ENCODE data around the gene MIX23.

Gene MIX23

DNA sequence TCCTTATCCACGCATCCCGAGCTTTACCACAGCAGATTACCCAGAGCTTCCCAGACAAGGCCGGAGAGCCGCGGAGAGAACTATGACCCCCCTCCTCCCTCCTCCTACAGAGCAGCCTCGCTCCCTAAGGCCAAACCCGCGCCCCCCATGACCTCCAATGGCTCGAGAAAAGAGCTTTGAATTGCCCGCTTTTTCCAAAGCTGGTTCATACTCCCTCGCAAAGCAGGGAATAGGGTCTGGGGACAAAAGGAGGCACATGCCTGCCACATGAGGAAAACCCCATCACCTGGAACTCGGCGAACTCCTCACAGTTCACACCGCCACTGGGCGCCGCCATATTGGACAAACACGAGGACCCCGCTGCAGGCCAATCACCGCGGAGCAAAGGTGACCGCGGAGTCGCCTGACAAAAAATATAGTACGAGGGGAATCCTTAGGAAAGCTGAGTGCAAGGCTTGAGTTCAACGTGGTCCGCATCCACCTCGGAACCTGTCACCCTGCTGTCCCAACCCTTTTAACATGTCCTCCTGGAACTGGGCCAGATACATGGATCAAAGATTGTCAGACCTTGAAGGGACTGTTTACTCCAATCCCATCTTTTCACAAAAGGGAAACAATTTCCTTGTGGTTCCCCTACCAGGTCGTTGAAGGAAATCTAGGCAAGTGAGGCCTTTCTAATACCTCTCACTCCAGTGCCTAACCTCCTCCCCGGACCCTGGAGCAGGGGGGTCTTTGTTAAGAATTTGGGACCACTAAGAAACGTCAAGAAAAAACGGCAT lies at the start of gene MIX23:
TSS of gene MIX23 (minus strand) at position 344 of the 779 bp plus-strand sequence. CDS start at position 337, 7 bp downstream.
- DNase-seq, result peak; percentile 84

GRCh38 chr3:122430371-122430770 lies 47.3 kb upstream of the MIX23 start:
- no peak for DNase-seq

DNA sequence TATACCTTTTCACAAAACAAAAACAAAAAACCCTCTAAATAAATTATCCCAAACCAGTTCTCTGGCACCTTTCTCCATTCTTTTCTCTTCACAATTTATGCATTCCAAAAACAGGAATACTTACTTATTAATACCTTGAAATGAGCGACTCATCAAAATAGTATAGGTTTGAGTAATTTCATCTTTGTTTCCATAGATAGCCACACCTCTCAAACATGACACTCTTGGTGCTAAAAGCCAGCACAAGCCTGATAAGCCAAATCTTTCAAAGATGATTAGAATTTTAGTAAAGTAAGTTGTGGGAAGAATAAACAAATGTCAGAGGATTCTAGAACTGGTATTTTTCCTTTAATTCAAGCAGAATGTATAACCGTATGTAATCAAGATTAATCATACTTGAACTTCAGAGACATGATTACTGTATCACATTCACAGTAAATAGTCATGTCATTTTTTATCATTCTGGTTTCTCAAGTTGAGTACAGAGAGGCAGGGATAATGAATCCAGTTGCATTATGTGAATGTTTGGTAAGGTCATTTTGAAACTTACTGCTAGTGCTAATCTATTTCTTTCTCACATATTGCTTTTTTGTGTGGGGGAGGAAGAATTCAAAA lies 44.9 kb upstream of the MIX23 start:
- DNase-seq, result no peak

DNA sequence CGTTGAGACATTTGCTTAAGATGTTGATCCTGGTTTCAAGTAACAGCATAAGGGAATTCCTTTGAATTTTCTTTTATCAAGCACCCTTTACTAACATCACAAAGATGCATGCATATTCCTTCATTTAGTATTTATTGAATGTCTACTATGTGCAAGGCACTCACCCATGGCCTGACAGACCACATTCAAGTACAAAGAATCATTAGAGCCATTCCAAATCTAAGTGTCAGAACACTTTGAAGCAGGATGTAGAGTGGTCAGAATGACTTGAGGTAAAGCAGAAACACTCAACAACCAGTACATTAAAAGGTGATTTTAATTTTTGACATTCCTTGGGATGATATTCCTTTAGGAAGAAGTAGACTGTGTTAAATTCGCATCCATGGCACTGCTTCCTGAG lies 38.8 kb upstream of the MIX23 start:
- DNase-seq, result no peak

DNA sequence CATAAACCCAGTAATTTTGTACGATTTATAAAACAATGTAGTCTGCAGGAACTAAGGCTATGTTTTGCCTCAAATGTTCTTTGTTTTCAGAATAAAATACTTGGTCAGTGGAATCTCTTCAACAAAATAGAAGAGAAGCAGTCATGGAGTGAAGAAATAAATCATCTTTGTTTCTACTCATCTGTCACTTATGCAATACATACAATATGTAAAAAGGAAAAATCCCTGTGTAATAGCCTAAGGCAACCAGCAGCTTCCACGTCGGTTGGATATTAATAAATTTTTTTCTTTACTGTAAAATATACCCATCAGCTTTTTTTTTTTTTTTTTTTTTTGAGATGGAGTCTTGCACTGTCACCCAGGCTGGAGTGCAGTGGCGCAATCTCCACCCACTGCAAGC lies 38.1 kb upstream of the MIX23 start:
- no peak for DNase-seq

DNA sequence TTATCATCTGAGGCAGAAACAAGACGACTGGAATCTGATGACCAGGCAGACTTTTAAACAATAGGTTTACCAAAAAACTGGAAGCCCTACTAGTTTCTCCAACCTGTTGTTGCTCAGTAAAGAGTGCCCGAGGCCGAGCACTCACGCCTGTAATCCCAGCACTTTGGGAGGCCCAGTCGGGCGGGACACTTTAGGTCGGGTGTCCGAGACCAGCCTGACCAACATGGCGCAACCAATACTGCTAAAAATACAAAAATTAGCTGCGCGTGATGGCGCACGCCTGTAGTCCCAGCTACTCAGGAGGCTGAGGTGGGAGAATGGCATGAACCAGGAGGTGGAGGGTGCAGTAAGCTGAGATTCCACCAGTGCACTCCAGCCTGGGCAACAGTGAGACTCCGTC lies 33.9 kb upstream of the MIX23 start:
- no peak for DNase-seq

GRCh38 chr3:122415762-122416654 lies 33.0 kb upstream of the MIX23 start, which contains the start of gene WDR5B:
TSS of gene WDR5B (minus strand) at chr3:122416062. CDS start at chr3:122415528, 534 bp downstream.
- DNase-seq, result peak; percentile 99

GRCh38 chr3:122415104-122415744 lies 32.2 kb upstream of the MIX23 start:
- peak; percentile 47 for DNase-seq

- DNase-seq, result no peak
These were observed 31.4 kb upstream of the MIX23 start for GRCh38 chr3:122414391-122414790.

- no peak for DNase-seq
These were observed 27.6 kb upstream of the MIX23 start for GRCh38 chr3:122410639-122411038.

- no peak for DNase-seq
These were observed 27.1 kb upstream of the MIX23 start for GRCh38 chr3:122410111-122410510.

- DNase-seq, result no peak
These were observed 26.4 kb upstream of the MIX23 start for GRCh38 chr3:122409446-122409845.

GRCh38 chr3:122407946-122408345 lies 24.9 kb upstream of the MIX23 start:
- DNase-seq, result no peak

GRCh38 chr3:122406198-122406597 lies 23.2 kb upstream of the MIX23 start:
- no peak for DNase-seq

- DNase-seq, result no peak
These were observed 22.0 kb upstream of the MIX23 start for GRCh38 chr3:122405015-122405414.

GRCh38 chr3:122403489-122403888 lies 20.5 kb upstream of the MIX23 start:
- DNase-seq, result no peak

GRCh38 chr3:122398920-122399319 lies 15.9 kb upstream of the MIX23 start:
- DNase-seq, result no peak

DNA sequence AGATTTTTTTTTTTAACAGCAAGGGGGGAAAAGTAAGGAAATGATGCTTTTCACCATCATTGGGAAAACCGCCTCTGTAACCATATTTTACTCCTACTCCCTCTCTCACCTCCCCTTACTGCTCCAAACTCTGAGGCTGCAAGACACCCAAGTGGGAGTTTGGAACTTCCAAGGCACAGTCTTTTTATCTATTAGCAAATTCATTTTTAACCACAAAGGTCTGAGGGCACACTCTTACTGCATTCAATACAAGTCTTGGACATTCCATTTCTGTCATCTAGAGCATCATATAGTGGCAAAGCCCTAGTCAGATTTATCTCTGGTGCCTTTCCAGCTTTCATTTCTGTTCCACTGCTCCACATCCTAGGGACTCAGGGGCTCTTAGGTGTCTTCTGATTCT lies 14.2 kb upstream of the MIX23 start:
- no peak for DNase-seq

GRCh38 chr3:122396511-122396910 lies 13.5 kb upstream of the MIX23 start:
- DNase-seq, result no peak

DNA sequence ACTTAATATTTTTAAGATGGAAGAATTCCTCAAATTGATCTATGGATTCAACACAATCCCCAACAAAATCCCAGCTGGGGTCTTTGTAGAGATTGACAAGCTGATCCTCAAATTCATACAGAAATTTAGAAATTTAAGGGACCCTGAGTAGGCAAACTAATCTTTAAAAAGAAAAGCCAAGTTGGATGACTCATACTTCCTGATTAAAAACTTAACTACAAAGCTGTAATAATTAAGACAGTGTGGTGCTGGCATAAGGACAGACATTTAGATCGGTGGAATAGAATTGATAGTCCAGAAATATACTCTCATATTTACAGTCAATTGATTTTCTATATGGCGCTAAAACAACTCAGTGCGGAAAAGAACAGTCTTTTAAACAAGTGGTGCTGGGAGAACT lies 12.6 kb upstream of the MIX23 start:
- DNase-seq, result no peak

- no peak for DNase-seq
These were observed 11.1 kb upstream of the MIX23 start for GRCh38 chr3:122394173-122394572.

DNA sequence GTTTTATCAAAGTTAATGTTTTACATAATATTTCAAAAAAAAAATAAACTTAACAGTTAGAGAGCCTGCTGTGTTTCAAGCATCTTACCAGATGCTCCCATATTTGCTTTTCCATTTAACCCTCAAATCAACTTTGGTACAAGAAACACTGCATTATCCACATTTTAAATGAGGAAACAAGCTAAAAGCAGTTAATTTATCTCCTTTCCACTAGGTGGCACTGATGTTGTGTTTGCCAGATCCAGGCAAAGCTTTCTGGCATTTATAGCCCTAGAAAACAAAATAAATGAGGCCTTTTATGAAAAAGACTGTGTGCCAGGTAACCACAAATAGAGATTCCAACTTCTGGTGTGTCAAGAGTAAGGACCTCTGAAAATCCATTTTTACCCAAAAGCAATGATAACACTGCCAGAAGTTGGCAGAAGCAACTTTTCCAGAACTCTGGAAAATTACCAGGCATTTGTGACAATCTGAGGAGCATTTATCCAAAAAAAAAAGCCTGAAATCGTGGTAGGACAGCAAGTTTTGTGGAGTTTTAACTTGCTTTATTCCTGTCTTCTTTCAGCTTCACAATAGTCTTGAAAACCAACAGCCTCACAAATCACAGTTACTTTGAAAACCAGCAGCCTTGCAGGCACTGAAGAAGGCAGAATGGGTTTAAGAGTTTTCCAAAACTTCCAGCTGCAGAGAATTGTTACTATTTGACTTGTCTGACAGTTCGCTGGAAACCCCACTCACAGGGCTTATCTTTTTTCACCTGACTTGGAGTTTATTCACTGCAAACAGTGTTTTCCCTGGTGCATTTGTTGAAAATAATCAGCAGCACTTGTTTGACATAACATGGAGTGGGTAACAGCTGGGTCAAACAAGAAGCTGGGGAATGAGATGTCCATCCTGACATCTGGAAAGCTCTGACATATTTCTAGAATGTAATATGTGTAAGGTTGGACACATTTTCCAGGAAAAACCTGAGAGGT lies 10.1 kb upstream of the MIX23 start:
- DNase-seq, result no peak
